K562 (cell line): ENCODE data around the gene ANKMY2. TPM values are rescaled to one million over a fixed set of nuclear protein-coding genes. Genes with fewer than 3 reads are reported as not detected.

Experiments used
- CHD2 ChIP-seq: IDR thresholded peaks from 2 replicates; pipeline ENCODE4 v1.6.1; 2011; ENCODE audit warnings: low read depth, low read length
- COPS2 ChIP-seq: fragments of 450-650 bp; conservative IDR thresholded peaks from 2 replicates; pipeline ENCODE4 v1.6.1; 2016; ENCODE audit warnings: mild to moderate bottlenecking, moderate library complexity
- EGR1 ChIP-seq: fragments of 450-650 bp; conservative IDR thresholded peaks from 2 replicates; pipeline ENCODE4 v1.6.1; 2017; ENCODE audit warnings: mild to moderate bottlenecking
- FOXM1 ChIP-seq, 2 experiments: fragments of 450-650 bp in 1 of 2; sonication (generic) in 1 of 2; formaldehyde crosslinking in 1 of 2; IDR thresholded peaks; 2 replicates each; pipeline versions ENCODE4 v1.6.1 to v1.9.0; 2017 to 2022; ENCODE audit warnings: low read depth in 2 of 2, mild to moderate bottlenecking in 2 of 2, missing genetic modification reagents in 1 of 2, moderate library complexity in 1 of 2
- NEUROD1 ChIP-seq: fragments of 150-350 bp; IDR thresholded peaks from 2 replicates; pipeline ENCODE4 v1.6.1; 2014; ENCODE audit warnings: borderline replicate concordance, low read length, low read depth; ENCODE audit not compliant: partially characterized antibody
- POLR2AphosphoS2 ChIP-seq: IDR thresholded peaks from 2 replicates; pipeline ENCODE4 v1.6.1; 2012; ENCODE audit warnings: low read length, improper control_type of control experiment
- SNRNP70 ChIP-seq: fragments of 200-400 bp; formaldehyde crosslinking; optimal IDR thresholded peaks from 2 replicates; pipeline ENCODE3; 2017; ENCODE audit warnings: low read depth, low read length
- TAF9B ChIP-seq: fragments of 450-650 bp; IDR thresholded peaks from 2 replicates; pipeline ENCODE4 v1.6.1; 2018; ENCODE audit warnings: mild to moderate bottlenecking; ENCODE audit not compliant: partially characterized antibody
- ZNF174 ChIP-seq: fragments of 250-450 bp; sonication (Bioruptor Pico); IDR thresholded peaks from 2 replicates; pipeline ENCODE4 v1.4.0; 2020; ENCODE audit warnings: mild to moderate bottlenecking
- polyA plus RNA-seq, 8 experiments: library from polyadenylated mRNA; depleted of rRNA in 4 of 8; stranded (reverse) in 5 of 8; unstranded in 3 of 8; fragments of >200 nt; fragmentation: Nextera tagmentation in 2 of 8; fragmentation: Illumina TruSeq in 1 of 8; extraction: Ambion mirVana in 2 of 8; extraction: Trizol in 1 of 8; gene quantifications; 2 replicates each; pipeline versions ENCODE4 v1.2.1 to v1.2.3, GENCODE V29; 2011 to 2014; ENCODE audit warnings: inconsistent platforms in 1 of 8, missing spikeins in 1 of 8
- total RNA-seq, 7 experiments: library from RNA; depleted of rRNA in 6 of 7; stranded (reverse); fragments of >200 nt in 6 of 7; fragmentation: Illumina TruSeq in 2 of 7; extraction: Trizol in 2 of 7; gene quantifications; 2 replicates each; pipeline versions ENCODE4 v1.2.1 to v1.2.3, GENCODE V29; 2011 to 2021; ENCODE audit warnings: low replicate concordance in 1 of 7
- TF ChIP-seq, protein P1 (sequence below): fragments of 450-650 bp; IDR thresholded peaks from 2 replicates; pipeline ENCODE4 v1.6.1; 2017; ENCODE audit warnings: antibody characterized with exemption, mild to moderate bottlenecking
- TF ChIP-seq, protein P2 (sequence below): fragments of 250-450 bp; sonication (Bioruptor Pico); IDR thresholded peaks from 2 replicates; pipeline ENCODE4 v1.4.0; 2020; ENCODE audit warnings: mild to moderate bottlenecking, moderate library complexity, borderline replicate concordance
- TF ChIP-seq, protein P3 (sequence below): fragments of 450-650 bp; IDR thresholded peaks from 2 replicates; pipeline ENCODE4 v1.6.1; 2018; ENCODE audit not compliant: partially characterized antibody
- TF ChIP-seq, protein P4 (sequence below): fragments of 250-450 bp; sonication (Bioruptor Pico); IDR thresholded peaks from 2 replicates; pipeline ENCODE4 v1.5.0; 2021; ENCODE audit warnings: mild to moderate bottlenecking, moderate library complexity

ANKMY2 gene
- total and polyA plus RNA-seq, 9 of the 15 experiments (the other 6 are each of a cell fraction or from before 2014, with no cell fraction given), result 38.9 to 71.5 (median 48.8) TPM

DNA sequence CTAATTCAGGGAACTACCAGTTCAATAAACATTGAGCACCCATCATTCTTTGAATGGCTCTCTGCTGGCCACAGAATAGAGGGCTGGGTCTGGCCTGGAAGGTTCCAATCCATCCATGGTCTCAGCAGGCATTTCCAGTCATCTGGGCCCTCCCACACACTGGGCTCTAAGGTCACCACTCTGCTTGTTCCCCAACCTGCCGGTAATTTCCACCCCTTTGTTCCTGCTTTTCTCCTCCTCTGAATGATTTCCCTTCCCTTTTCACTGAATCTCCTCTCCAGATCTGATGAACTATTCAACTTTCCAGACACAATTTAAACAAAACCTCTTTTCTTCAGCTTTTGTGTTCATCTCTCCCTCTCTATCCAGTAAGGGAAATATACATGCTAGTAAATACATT is 3.0 kb upstream of the ANKMY2 start (continued):
- TF ChIP-seq, protein P1, sequence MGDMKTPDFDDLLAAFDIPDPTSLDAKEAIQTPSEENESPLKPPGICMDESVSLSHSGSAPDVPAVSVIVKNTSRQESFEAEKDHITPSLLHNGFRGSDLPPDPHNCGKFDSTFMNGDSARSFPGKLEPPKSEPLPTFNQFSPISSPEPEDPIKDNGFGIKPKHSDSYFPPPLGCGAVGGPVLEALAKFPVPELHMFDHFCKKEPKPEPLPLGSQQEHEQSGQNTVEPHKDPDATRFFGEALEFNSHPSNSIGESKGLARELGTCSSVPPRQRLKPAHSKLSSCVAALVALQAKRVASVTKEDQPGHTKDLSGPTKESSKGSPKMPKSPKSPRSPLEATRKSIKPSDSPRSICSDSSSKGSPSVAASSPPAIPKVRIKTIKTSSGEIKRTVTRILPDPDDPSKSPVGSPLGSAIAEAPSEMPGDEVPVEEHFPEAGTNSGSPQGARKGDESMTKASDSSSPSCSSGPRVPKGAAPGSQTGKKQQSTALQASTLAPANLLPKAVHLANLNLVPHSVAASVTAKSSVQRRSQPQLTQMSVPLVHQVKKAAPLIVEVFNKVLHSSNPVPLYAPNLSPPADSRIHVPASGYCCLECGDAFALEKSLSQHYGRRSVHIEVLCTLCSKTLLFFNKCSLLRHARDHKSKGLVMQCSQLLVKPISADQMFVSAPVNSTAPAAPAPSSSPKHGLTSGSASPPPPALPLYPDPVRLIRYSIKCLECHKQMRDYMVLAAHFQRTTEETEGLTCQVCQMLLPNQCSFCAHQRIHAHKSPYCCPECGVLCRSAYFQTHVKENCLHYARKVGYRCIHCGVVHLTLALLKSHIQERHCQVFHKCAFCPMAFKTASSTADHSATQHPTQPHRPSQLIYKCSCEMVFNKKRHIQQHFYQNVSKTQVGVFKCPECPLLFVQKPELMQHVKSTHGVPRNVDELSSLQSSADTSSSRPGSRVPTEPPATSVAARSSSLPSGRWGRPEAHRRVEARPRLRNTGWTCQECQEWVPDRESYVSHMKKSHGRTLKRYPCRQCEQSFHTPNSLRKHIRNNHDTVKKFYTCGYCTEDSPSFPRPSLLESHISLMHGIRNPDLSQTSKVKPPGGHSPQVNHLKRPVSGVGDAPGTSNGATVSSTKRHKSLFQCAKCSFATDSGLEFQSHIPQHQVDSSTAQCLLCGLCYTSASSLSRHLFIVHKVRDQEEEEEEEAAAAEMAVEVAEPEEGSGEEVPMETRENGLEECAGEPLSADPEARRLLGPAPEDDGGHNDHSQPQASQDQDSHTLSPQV, result no peak
- no peak for TF ChIP-seq POLR2AphosphoS2
- TF ChIP-seq, protein P2, sequence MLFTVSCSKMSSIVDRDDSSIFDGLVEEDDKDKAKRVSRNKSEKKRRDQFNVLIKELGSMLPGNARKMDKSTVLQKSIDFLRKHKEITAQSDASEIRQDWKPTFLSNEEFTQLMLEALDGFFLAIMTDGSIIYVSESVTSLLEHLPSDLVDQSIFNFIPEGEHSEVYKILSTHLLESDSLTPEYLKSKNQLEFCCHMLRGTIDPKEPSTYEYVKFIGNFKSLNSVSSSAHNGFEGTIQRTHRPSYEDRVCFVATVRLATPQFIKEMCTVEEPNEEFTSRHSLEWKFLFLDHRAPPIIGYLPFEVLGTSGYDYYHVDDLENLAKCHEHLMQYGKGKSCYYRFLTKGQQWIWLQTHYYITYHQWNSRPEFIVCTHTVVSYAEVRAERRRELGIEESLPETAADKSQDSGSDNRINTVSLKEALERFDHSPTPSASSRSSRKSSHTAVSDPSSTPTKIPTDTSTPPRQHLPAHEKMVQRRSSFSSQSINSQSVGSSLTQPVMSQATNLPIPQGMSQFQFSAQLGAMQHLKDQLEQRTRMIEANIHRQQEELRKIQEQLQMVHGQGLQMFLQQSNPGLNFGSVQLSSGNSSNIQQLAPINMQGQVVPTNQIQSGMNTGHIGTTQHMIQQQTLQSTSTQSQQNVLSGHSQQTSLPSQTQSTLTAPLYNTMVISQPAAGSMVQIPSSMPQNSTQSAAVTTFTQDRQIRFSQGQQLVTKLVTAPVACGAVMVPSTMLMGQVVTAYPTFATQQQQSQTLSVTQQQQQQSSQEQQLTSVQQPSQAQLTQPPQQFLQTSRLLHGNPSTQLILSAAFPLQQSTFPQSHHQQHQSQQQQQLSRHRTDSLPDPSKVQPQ (CRISPR knock-in tag), result no peak
- TF ChIP-seq, protein P3, sequence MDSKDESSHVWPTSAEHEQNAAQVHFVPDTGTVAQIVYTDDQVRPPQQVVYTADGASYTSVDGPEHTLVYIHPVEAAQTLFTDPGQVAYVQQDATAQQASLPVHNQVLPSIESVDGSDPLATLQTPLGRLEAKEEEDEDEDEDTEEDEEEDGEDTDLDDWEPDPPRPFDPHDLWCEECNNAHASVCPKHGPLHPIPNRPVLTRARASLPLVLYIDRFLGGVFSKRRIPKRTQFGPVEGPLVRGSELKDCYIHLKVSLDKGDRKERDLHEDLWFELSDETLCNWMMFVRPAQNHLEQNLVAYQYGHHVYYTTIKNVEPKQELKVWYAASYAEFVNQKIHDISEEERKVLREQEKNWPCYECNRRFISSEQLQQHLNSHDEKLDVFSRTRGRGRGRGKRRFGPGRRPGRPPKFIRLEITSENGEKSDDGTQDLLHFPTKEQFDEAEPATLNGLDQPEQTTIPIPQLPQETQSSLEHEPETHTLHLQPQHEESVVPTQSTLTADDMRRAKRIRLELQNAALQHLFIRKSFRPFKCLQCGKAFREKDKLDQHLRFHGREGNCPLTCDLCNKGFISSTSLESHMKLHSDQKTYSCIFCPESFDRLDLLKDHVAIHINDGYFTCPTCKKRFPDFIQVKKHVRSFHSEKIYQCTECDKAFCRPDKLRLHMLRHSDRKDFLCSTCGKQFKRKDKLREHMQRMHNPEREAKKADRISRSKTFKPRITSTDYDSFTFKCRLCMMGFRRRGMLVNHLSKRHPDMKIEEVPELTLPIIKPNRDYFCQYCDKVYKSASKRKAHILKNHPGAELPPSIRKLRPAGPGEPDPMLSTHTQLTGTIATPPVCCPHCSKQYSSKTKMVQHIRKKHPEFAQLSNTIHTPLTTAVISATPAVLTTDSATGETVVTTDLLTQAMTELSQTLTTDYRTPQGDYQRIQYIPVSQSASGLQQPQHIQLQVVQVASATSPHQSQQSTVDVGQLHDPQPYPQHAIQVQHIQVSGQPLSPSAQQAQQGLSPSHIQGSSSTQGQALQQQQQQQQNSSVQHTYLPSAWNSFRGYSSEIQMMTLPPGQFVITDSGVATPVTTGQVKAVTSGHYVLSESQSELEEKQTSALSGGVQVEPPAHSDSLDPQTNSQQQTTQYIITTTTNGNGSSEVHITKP, result peak; percentile 65
- peak; percentile 66 for TF ChIP-seq EGR1
- no peak for TF ChIP-seq SNRNP70
- TF ChIP-seq CHD2, result no peak
- TF ChIP-seq, protein P4, sequence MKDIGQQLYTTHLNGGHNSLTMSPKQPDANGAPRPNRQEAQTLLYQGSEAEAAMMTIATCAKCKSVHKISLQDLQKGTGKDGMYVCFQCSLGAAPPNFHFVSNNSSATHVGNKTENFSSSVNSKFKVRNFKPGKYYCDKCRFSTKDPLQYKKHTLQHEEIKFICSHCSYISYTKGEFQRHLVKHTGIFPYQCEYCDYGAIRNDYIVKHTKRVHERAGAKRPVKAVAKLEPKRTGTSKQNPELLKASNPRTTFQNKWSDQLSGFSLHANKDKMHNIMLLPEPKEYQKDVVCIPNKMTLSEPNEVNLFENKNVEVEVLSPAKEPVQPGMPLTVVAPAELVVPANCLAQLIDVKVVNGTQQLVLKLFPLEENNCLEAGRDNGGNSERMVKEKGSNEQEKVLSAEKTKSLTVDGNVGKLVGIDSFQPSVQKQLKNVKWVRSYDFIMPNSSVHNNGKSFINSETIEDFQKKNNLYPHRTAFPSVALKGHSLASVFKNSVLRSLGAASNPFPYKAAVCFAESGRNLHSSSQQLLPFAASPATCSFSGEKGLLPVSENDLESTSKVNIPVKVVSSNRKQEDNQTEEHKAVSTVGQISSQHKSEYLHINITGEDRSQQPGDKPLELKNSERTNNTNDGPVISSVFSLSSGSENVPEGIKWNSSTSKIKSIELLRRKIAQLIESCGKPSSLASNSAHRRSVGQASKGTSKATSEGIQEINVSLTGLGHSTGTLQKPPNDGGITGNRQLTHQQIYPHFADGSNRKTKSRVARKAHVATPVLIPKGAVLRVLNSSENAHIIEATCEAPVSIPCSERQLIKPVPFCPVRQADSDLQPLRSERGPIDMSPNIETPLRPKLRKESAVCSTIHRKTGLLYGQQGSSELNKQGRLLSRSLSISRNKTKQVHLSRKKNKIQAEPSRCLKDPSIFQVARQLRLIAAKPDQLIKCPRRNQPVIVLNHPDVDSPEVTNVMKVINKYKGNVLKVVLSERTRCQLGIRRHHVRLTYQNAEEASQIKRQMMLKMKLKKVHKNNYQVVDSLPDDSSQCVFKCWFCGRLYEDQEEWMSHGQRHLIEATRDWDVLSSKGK (CRISPR knock-in tag), result no peak
- TF ChIP-seq ZNF174 (CRISPR knock-in tag), result no peak
- TF ChIP-seq TAF9B, result no peak
- no peak for TF ChIP-seq NEUROD1
- no peak for TF ChIP-seq FOXM1 (IDR thresholded peaks at IDR 0.05; ENCODE audit: low read depth)
- no peak for TF ChIP-seq FOXM1 (CRISPR knock-in tag; IDR thresholded peaks at IDR 0.05; ENCODE audit: low read depth)
- no peak for TF ChIP-seq COPS2
